GM13977 (cell line): ENCODE data around the gene APOBEC3A.
A peak's percentile ranks its signal among the peaks of the same experiment; 100 is the strongest.
"Not testable (repeated sequence)": the region's sequence is repeated elsewhere in the genome, so short reads cannot be mapped to it uniquely, and the experiment has no call there.

Experiments used
- DNase-seq: peaks from one replicate; pipeline ENCODE4 v3.0.0; 2012; ENCODE audit warnings: low spot score
- in situ Hi-C: fragments of 300-500 bp; cut with MboI; formaldehyde crosslinking; loops from one replicate; pipeline ENCODE4 v1.12.0; 2022; ENCODE audit warnings: low sequenced_read_pairs, low pct_unique_long_range_greater_than_20kb, mixed read lengths, inconsistent platforms; ENCODE audit not compliant: unreplicated experiment
- TF ChIP-seq, protein P1 (sequence below): IDR thresholded peaks from 2 replicates; pipeline ENCODE4 v1.5.1; 2012; ENCODE audit warnings: mild to moderate bottlenecking, control low read depth; ENCODE audit not compliant: insufficient read depth; ENCODE audit errors: extremely low read depth, missing control alignments

APOBEC3A gene

DNA sequence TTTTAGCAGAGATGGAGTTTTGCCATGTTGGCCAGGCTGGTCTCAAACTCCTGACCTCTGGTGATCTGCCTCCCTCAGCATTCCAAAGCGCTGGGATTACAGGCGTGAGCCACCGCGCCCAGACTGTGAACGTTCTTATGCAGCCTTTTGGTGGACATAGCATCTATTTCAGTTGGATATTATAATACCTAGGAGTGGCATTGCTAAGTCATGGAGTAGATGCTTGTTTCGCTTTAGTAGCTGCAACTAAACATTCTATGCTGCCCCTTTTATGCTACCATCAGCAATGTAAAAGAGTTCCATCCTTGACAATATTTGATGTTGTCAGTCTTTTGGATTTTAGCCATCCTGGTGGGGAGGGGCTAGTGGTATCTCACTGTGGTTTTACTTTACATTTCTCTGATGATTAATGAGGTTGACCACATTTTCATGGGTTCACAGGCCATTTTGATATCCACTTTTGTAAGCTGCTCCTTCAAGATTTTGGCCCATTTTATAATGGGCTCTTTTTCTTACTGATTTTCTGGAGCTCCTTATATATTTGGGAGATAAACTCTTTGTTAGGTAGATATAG lies 16.5 kb upstream of the APOBEC3A start:
- in situ Hi-C loops, result no loop called here
- no peak for DNase-seq
- TF ChIP-seq, protein P1, sequence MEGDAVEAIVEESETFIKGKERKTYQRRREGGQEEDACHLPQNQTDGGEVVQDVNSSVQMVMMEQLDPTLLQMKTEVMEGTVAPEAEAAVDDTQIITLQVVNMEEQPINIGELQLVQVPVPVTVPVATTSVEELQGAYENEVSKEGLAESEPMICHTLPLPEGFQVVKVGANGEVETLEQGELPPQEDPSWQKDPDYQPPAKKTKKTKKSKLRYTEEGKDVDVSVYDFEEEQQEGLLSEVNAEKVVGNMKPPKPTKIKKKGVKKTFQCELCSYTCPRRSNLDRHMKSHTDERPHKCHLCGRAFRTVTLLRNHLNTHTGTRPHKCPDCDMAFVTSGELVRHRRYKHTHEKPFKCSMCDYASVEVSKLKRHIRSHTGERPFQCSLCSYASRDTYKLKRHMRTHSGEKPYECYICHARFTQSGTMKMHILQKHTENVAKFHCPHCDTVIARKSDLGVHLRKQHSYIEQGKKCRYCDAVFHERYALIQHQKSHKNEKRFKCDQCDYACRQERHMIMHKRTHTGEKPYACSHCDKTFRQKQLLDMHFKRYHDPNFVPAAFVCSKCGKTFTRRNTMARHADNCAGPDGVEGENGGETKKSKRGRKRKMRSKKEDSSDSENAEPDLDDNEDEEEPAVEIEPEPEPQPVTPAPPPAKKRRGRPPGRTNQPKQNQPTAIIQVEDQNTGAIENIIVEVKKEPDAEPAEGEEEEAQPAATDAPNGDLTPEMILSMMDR, result no peak

DNA sequence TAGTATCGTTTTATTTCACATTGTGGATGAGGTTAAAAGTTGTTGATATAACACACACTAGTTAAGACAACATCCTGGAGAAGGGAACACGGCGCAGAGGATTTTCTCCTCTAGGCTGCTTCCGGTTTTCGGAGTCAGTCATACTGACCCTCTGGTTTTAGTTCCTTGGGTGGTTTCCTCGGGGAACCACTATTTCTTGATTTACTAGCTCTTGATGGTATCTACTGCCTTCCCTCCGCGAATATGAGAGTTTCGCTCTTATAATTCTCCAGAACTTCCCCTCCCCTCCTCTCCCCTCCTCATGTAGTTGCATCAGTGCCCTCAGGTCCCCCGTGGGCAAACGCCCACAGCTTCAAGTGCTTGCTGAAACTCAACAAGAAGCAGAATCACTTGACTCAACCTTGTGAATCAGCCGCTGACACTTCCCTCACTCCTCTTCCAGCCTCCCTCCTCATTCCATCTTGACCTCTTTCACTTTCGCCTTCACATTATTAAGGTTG lies 15.9 kb upstream of the APOBEC3A start:
- in situ Hi-C loops, result no loop called here
- TF ChIP-seq, protein P1, result no peak
- DNase-seq, result peak; percentile 76

DNA sequence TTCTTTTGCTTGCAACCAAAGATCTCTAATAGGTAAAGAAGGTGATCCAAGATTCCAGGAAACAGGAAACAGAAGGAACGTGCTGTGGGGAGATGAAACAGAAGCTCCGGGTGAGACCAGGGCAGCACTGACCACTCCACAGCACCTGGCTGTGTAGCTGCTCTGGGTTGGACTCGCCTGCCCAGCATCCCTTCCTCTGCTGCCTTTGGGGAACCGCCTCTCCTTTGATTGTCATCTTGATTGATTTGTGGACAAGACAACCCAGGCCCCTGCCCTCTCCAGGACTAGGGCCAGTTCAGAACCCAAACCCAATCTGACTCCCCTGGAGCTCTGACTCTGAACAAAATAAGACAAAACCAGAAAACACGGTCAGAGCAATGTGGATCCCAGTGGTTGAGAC lies 14.7 kb upstream of the APOBEC3A start:
- in situ Hi-C loops, result no loop called here
- DNase-seq, result no peak
- TF ChIP-seq, protein P1, result no peak

DNA sequence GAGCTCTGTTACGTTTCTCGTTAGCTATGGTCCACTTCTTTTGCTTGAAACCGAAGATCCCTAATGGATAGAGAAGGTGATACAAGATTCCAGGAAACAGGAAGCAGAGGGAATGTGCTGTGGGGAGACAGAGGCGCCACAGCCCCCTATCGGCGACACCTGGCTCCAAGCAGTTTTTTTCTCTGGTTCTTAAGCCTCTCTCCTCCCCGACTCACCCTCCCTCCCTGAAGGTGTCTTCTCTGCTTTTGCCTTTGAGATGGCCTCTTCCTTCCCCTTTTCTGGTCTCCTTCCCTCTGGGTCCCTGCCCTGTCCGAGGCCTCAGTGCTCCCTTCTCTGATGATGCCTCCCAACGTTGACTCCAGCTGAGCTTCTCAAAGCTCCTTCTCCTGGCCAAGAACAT lies 14.2 kb upstream of the APOBEC3A start:
- DNase-seq, result no peak
- in situ Hi-C loops, result no loop called here
- TF ChIP-seq, protein P1, result no peak

DNA sequence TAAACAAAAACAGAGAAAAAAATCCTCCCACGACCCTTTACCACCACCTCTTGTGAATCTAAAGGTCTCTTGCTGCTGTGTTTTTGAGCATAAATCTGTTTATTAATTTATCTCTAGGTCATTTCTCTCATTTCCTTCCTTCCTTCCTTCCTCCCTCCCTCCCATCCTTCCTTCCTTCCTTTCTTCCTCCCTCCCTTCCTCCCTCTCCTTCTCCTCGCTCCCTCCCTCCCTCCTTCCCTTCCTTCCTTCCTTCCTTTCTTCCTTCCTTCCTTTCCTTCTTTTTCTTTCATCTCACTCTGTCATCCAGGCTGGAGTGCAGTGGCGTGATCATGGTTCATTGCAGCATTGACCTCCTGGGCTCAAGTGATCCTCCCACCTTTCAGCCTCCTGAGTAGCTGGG lies 13.5 kb upstream of the APOBEC3A start:
- no peak for DNase-seq
- TF ChIP-seq, protein P1, result no peak
- in situ Hi-C loops, result no loop called here

DNA sequence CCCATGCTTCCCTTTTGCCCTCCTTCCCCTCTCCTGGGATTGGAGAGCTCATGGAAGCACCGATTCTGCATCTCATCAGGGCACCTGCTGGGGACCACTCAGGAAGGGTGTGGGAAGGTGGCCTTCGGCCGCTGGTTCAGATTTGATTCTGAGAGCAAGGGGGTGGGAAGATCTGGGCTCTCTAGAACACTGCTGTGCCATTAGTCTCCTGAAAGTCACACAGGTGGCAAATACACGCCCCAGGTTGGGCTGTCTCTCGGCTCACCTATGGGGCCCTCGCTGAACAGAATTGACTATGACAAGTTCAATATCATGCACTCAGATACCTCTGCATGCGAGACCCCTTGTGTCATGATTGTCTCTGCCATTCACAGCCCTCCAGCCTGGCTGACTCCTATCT lies 12.8 kb upstream of the APOBEC3A start:
- DNase-seq, result no peak
- TF ChIP-seq, protein P1, result no peak
- in situ Hi-C loops, result no loop called here

DNA sequence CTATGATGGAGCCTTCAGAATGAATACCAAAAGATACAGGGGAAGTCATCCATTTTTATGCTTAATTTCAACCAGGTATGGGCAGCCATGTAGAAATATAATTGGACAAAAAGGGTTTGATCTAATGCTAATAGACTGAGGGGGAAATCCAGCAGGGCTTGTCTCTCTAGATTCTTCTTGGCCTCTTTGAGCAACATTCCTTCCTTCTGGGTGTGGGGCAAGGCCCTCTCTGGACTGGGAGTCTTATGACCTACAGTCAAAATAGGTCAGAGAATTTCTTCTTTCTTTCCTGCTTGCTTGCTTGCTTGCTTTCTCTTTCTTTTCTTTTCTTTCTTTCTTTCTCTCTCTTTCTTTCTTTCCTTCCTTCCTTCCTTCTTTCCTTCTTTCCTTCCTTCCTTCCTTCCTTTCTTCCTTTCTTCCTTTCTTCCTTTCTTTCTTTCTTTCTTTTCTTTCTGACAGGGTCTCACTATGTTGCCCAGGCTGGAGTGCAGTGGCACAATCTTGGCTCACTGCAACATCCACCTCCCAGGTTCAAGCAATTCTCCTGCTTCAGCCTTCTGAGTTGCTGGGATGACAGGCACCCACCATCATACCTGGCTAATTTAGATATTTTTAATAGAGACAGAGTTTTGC lies 11.6 kb upstream of the APOBEC3A start:
- in situ Hi-C loops, DNase-seq: not testable (repeated sequence)
